Keratinocyte (primary cell): ENCODE data around the gene ALLC. TPM values are rescaled to one million over a fixed set of nuclear protein-coding genes. Genes with fewer than 3 reads are reported as not detected.
A peak's percentile ranks its signal among the peaks of the same experiment; 100 is the strongest.

Experiments used
- DNase-seq: peaks from one replicate; pipeline ENCODE4 v3.0.0-alpha.2; 2011; ENCODE audit warnings: low read depth, missing footprints, low spot score
- FAIRE-seq: peaks from 2 replicates; lab custom pipeline; 2011; peaks lifted over from hg19 to GRCh38; lab: Jason Lieb, UNC
- H2AFZ ChIP-seq: 2 replicates; pipeline ENCODE4 v1.6.0; 2012; ENCODE audit warnings: low read length, control low read depth, inconsistent platforms; ENCODE audit not compliant: control insufficient read depth
- H3K27ac ChIP-seq: 2 replicates; pipeline ENCODE4 v1.5.1; 2011; ENCODE audit warnings: low read length; ENCODE audit not compliant: control insufficient read depth, insufficient read depth
- H3K27me3 ChIP-seq: 3 replicates; pipeline ENCODE4 v1.6.0; 2011; ENCODE audit warnings: low read length; ENCODE audit not compliant: control insufficient read depth, insufficient read depth; ENCODE audit errors: extremely low read depth
- H3K36me3 ChIP-seq, 2 experiments: 2 replicates in 1 of 2; 3 replicates in 1 of 2; pipeline ENCODE4 v1.5.1; 2011; ENCODE audit warnings: low read length in 2 of 2, mild to moderate bottlenecking in 1 of 2; ENCODE audit not compliant: control insufficient read depth in 2 of 2, insufficient read depth in 2 of 2; ENCODE audit errors: extremely low read depth in 1 of 2
- H3K4me1 ChIP-seq: 3 replicates; pipeline ENCODE4 v1.5.1; 2011; ENCODE audit warnings: low read length; ENCODE audit not compliant: control insufficient read depth, insufficient read depth; ENCODE audit errors: extremely low read depth
- H3K4me2 ChIP-seq: 3 replicates; pipeline ENCODE4 v1.6.0; 2011; ENCODE audit warnings: low read depth, low read length; ENCODE audit not compliant: control insufficient read depth, insufficient read depth; ENCODE audit errors: extremely low read depth
- H3K4me3 ChIP-seq, 3 experiments: fragments of 200-600 bp in 1 of 3; sonication (generic) in 1 of 3; 2 replicates in 2 of 3; 3 replicates in 1 of 3; pipeline ENCODE4 v1.5.1; 2011 to 2016; ENCODE audit warnings: low read length in 3 of 3, mild to moderate bottlenecking in 3 of 3, control low read depth in 2 of 3, inconsistent platforms in 1 of 3, low read depth in 1 of 3, mixed read lengths in 1 of 3, mixed run types in 1 of 3, moderate library complexity in 1 of 3; ENCODE audit not compliant: control insufficient read depth in 2 of 3, insufficient read depth in 2 of 3; ENCODE audit errors: extremely low read depth in 1 of 3
- H3K79me2 ChIP-seq: 2 replicates; pipeline ENCODE4 v1.6.0; 2012; ENCODE audit warnings: low read length; ENCODE audit not compliant: control insufficient read depth, insufficient read depth
- H3K9ac ChIP-seq: 3 replicates; pipeline ENCODE4 v1.6.0; 2011; ENCODE audit warnings: low read length; ENCODE audit not compliant: control insufficient read depth, insufficient read depth; ENCODE audit errors: extremely low read depth
- H3K9me1 ChIP-seq: 3 replicates; pipeline ENCODE4 v1.6.0; 2011; ENCODE audit warnings: low read length; ENCODE audit not compliant: control insufficient read depth, insufficient read depth; ENCODE audit errors: extremely low read depth
- H3K9me3 ChIP-seq: 2 replicates; pipeline ENCODE4 v1.5.1; 2012; ENCODE audit warnings: low read depth, low read length; ENCODE audit not compliant: control insufficient read depth
- H4K20me1 ChIP-seq: 3 replicates; pipeline ENCODE4 v1.6.0; 2011; ENCODE audit warnings: low read length; ENCODE audit not compliant: control insufficient read depth, insufficient read depth; ENCODE audit errors: extremely low read depth
- CTCF ChIP-seq, 3 experiments: IDR thresholded peaks in 1 of 3; conservative IDR thresholded peaks in 1 of 3; optimal IDR thresholded peaks in 1 of 3; 2 replicates in 2 of 3; 3 replicates in 1 of 3; pipeline versions ENCODE3 to v1.5.1; 2011; ENCODE audit warnings: low read length in 3 of 3, mild to moderate bottlenecking in 3 of 3, moderate library complexity in 2 of 3, control low read depth in 1 of 3, inconsistent platforms in 1 of 3; ENCODE audit not compliant: insufficient read depth in 2 of 3; ENCODE audit errors: extremely low read depth in 1 of 3
- EZH2 ChIP-seq: IDR thresholded peaks from one replicate; pipeline ENCODE4 v1.6.1; 2012; ENCODE audit warnings: inconsistent platforms, mild to moderate bottlenecking, low read length, moderate library complexity
- dilution Hi-C: fragments of 300-500 bp; cut with MboI; formaldehyde crosslinking; loops from one replicate; pipeline ENCODE4 v1.7.0; 2020; ENCODE audit warnings: low sequenced_read_pairs; ENCODE audit not compliant: extremely low pct_ligation_motif_present
- polyA plus RNA-seq, 5 experiments: library from polyadenylated mRNA; depleted of rRNA in 3 of 5; stranded (reverse) in 3 of 5; stranded (forward) in 1 of 5; unstranded in 1 of 5; fragments of >200 nt; gene quantifications; 1 replicate in 1 of 5; 2 replicates in 3 of 5; 3 replicates in 1 of 5; pipeline versions ENCODE4 v1.2.1 to v1.2.3, GENCODE V29; 2011 to 2012; ENCODE audit warnings: missing spikeins in 2 of 5, low read depth in 1 of 5, low replicate concordance in 1 of 5

ALLC gene
- polyA plus RNA-seq, 1 donor (not counting 4 experiments of a cell fraction or from before 2014, with no cell fraction given) = not detected

- no peak for FAIRE-seq
- dilution Hi-C loops = no loop called here
- no peaks in the 10 kb centered on the region for H3K27me3 ChIP-seq
- no peak overlapping the region for H2AFZ ChIP-seq
- H3K4me1 ChIP-seq = no peaks in the 10 kb centered on the region
- no peaks in the 10 kb centered on the region for H3K79me2 ChIP-seq
- no peak overlapping the region for H3K9ac ChIP-seq
- no peaks in the 10 kb centered on the region for H3K36me3 ChIP-seq
- H4K20me1 ChIP-seq = no peaks in the 10 kb centered on the region
- no peak overlapping the region for H3K4me3 ChIP-seq
- TF ChIP-seq CTCF (optimal IDR thresholded peaks at IDR 0.05 in 1 of 3, IDR thresholded peaks at IDR 0.05 in 1 of 3, conservative IDR thresholded peaks at IDR 0.05 in 1 of 3; ENCODE audit: extremely low read depth in 1 of 3, insufficient read depth in 2 of 3, low read length in 3 of 3) (peak; percentile 30 to 49 (median 47)), EZH2 (no peak)
- no peaks in the 10 kb centered on the region for H3K9me1 ChIP-seq
- H3K27ac ChIP-seq = no peak overlapping the region
- H3K9me3 ChIP-seq = no peaks in the 10 kb centered on the region
- no peak for DNase-seq
- no peak overlapping the region for H3K4me2 ChIP-seq
These were observed 34.4 kb downstream of the ALLC start for GRCh38 chr2:3692375-3692774.

DNA sequence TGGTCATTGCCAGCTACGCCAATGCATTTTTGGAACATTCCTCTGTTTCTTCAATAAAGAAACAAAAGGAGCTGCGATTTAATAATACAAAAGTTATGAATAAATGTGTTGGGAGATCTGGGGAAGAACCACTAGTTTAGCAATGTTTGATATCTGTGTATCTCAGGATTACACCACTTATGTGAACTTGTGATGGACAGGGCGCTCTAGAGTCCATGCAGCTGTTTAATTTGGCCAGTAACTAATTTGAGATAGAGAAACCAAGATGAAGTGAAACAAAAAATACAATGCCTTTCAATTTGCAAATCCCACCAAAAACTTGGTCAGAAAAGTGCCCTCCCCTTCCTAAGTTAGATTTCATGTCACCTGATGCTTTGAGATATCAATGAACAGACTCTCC, 38.5 kb downstream of the ALLC start:
- Histone ChIP-seq H3K4me1 (no peaks in the 10 kb centered on the region), H3K9me1 (no peaks in the 10 kb centered on the region), H3K79me2 (no peaks in the 10 kb centered on the region), H3K4me2 (no peak overlapping the region), H4K20me1 (no peaks in the 10 kb centered on the region), H3K36me3 (no peaks in the 10 kb centered on the region), H2AFZ (no peak overlapping the region), H3K27me3 (peaks cover 11% of the 10 kb centered on the region), H3K4me3 (no peak overlapping the region), H3K27ac (no peak overlapping the region), H3K9me3 (no peaks in the 10 kb centered on the region), H3K9ac (no peak overlapping the region)
- TF ChIP-seq EZH2 = no peak
- TF ChIP-seq CTCF (optimal IDR thresholded peaks at IDR 0.05 in 1 of 3, IDR thresholded peaks at IDR 0.05 in 1 of 3, conservative IDR thresholded peaks at IDR 0.05 in 1 of 3; ENCODE audit: extremely low read depth in 1 of 3, insufficient read depth in 2 of 3, low read length in 3 of 3) = no peak
- dilution Hi-C loops = no loop called here
- FAIRE-seq = no peak
- no peak for DNase-seq
